Spleen (tissue), 7 donors: Measurements from ENCODE around the gene NELFA.

Experiments used
- CTCF ChIP-seq, 11 experiments: fragments of 200-600 bp in 7 of 11; fragments of 450-650 bp in 4 of 11; sonication (generic) in 4 of 11; IDR thresholded peaks in 8 of 11; conservative IDR thresholded peaks in 3 of 11; 1 replicate in 7 of 11; 2 replicates in 4 of 11; pipeline versions ENCODE4 v1.4.0 to v1.8.0; 2016 to 2021; ENCODE audit warnings: antibody characterized with exemption in 11 of 11, inconsistent platforms in 4 of 11, mild to moderate bottlenecking in 1 of 11
- POLR2A ChIP-seq, 3 donors: fragments of 450-650 bp; IDR thresholded peaks; one replicate each; pipeline ENCODE4 v1.5.1; 2017; ENCODE audit warnings: antibody characterized with exemption in 3 of 3, mild to moderate bottlenecking in 1 of 3
- POLR2AphosphoS5 ChIP-seq, 3 donors: sonication (generic); formaldehyde crosslinking; IDR thresholded peaks; one replicate each; pipeline ENCODE4 v1.5.1; 2017; ENCODE audit warnings: antibody characterized with exemption in 3 of 3
- donor health status: DM: no; HTN: no; CAD: no; lungs with moderate emphysema.
- donor health status: DM: no; HTN: no; CAD: no.
- donor health status: DM: no; HTN: no; CAD: no.

- TF ChIP-seq CTCF (IDR thresholded peaks at IDR 0.05 in 8 of 11, conservative IDR thresholded peaks at IDR 0.05 in 3 of 11) (no peak), POLR2A (IDR thresholded peaks at IDR 0.05) (no peak), POLR2AphosphoS5 (IDR thresholded peaks at IDR 0.05) (no peak)
These were observed 10.5 kb downstream of the NELFA start for GRCh38 chr4:1998296-1998695.
